HCT116 (cell line): Measurements from ENCODE around the gene SLC6A11. TPM values are rescaled to one million over a fixed set of nuclear protein-coding genes. Genes with fewer than 3 reads are reported as not detected.

ENCODE experiments used
- ATAC-seq: fragments of 200-7000 bp; cut with Tn5 transposase; 2 replicates; pipeline ENCODE4 v1.9.1; 2020; ENCODE audit warnings: mild to moderate bottlenecking, moderate library complexity
- BruUV-seq: library from RNA; stranded (reverse); fragments of 400-500 nt; replicated peaks from 2 replicates; lab custom pipeline; 2021; lab: Mats Ljungman, UMichigan
- CTCF ChIA-PET: fragments of 300-600 bp; sonication (Branson Sonifier 250); formaldehyde crosslinking; loops from one replicate; lab custom pipeline; 2021; ENCODE audit warnings: antibody characterized with exemption; lab: Charles Lee
- POLR2A ChIA-PET: fragments of 300-600, 350-600 bp; sonication (Branson Sonifier 250); formaldehyde crosslinking; loops from one replicate; lab custom pipeline; 2021; ENCODE audit warnings: antibody characterized with exemption; lab: Charles Lee
- RAD21 ChIA-PET, 2 experiments: fragments of 300-600 bp; sonication (Branson Sonifier 250); formaldehyde crosslinking; loops; one replicate each; lab custom pipeline; 2023; ENCODE audit warnings: low total read pairs in 2 of 2; ENCODE audit not compliant: uncharacterized antibody in 2 of 2, unreplicated experiment in 2 of 2, low non-redundant PET in 1 of 2; lab: Charles Lee
- DNase-seq: peaks from one replicate; pipeline ENCODE4 v3.0.0-alpha.2; 2010; ENCODE audit warnings: low read depth, low spot score
- H2AFZ ChIP-seq: fragments of 200-600 bp; shearing (Covaris generic), sonication (generic); 2 replicates; pipeline ENCODE4 v1.6.1; 2017; ENCODE audit warnings: low read depth, mixed run types, mixed read lengths, antibody characterized with exemption, low read length; ENCODE audit not compliant: poor library complexity, severe bottlenecking
- H3K27ac ChIP-seq: 2 replicates; pipeline ENCODE4 v1.5.1; 2012; ENCODE audit warnings: low read depth, low read length
- H3K27me3 ChIP-seq: fragments of 200-600 bp; sonication (generic); 2 replicates; pipeline ENCODE4 v1.6.1; 2016; ENCODE audit warnings: mixed run types, low read length, mixed read lengths; ENCODE audit not compliant: insufficient read depth
- H3K36me3 ChIP-seq, 2 experiments: fragments of 200-500 bp in 1 of 2; fragments of 200-600 bp in 1 of 2; sonication (Bioruptor generic) in 1 of 2; sonication (generic) in 1 of 2; 2 replicates each; pipeline versions ENCODE4 v1.5.1 to v1.6.1; 2014 to 2016; ENCODE audit warnings: low read length in 2 of 2, inconsistent platforms in 1 of 2, mixed read lengths in 1 of 2, mixed run types in 1 of 2; ENCODE audit not compliant: insufficient read depth in 2 of 2, control insufficient read depth in 1 of 2
- H3K4me1 ChIP-seq, 2 experiments: fragments of 200-600 bp in 1 of 2; sonication (generic) in 1 of 2; 2 replicates each; pipeline versions ENCODE4 v1.5.1 to v1.6.1; 2012 to 2017; ENCODE audit warnings: low read length in 2 of 2, inconsistent platforms in 1 of 2, mild to moderate bottlenecking in 1 of 2, mixed read lengths in 1 of 2, mixed run types in 1 of 2, moderate library complexity in 1 of 2; ENCODE audit not compliant: insufficient read depth in 2 of 2, control insufficient read depth in 1 of 2
- H3K4me2 ChIP-seq: fragments of 200-600 bp; sonication (generic); 2 replicates; pipeline ENCODE4 v1.6.1; 2017; ENCODE audit warnings: mixed run types, low read length, mixed read lengths
- H3K4me3 ChIP-seq, 2 experiments: fragments of 200-600 bp in 1 of 2; sonication (generic) in 1 of 2; replicated peaks in 1 of 2; 2 replicates each; pipeline ENCODE4 v1.5.1; 2011 to 2016; ENCODE audit warnings: low read length in 2 of 2, control low read depth in 1 of 2, low read depth in 1 of 2, mild to moderate bottlenecking in 1 of 2, mixed read lengths in 1 of 2, mixed run types in 1 of 2
- H3K79me2 ChIP-seq: fragments of 200-600 bp; sonication (generic); 2 replicates; pipeline ENCODE4 v1.6.1; 2017; ENCODE audit warnings: mild to moderate bottlenecking, mixed run types, low read length, moderate library complexity, mixed read lengths; ENCODE audit not compliant: insufficient read depth
- H3K9ac ChIP-seq: fragments of 200-600 bp; sonication (generic); 2 replicates; pipeline ENCODE4 v1.6.1; 2016; ENCODE audit warnings: low read length, mixed read lengths
- H3K9me2 ChIP-seq: fragments of 200-600 bp; sonication (generic), shearing (Covaris generic); 2 replicates; pipeline ENCODE4 v1.6.1; 2017; ENCODE audit warnings: mixed run types, mild to moderate bottlenecking, moderate library complexity; ENCODE audit not compliant: insufficient read depth
- H3K9me3 ChIP-seq, 2 experiments: fragments of 200-500 bp in 1 of 2; fragments of 200-600 bp in 1 of 2; sonication (Bioruptor generic) in 1 of 2; sonication (generic) in 1 of 2; 2 replicates each; pipeline ENCODE4 v1.6.1; 2014 to 2017; ENCODE audit warnings: low read length in 2 of 2, mixed read lengths in 2 of 2, inconsistent platforms in 1 of 2, low read depth in 1 of 2, mild to moderate bottlenecking in 1 of 2, mixed run types in 1 of 2, moderate library complexity in 1 of 2; ENCODE audit not compliant: control insufficient read depth in 1 of 2, insufficient read depth in 1 of 2
- H4K20me1 ChIP-seq: fragments of 200-600 bp; sonication (generic), shearing (Covaris generic); 2 replicates; pipeline ENCODE4 v1.6.1; 2017; ENCODE audit warnings: mixed run types, mild to moderate bottlenecking, moderate library complexity; ENCODE audit not compliant: insufficient read depth
- CEBPB ChIP-seq: IDR thresholded peaks from 2 replicates; pipeline ENCODE4 v1.6.1; 2012; ENCODE audit warnings: low read depth
- MAX ChIP-seq: IDR thresholded peaks from 2 replicates; pipeline ENCODE4 v1.6.1; 2012
- ZFX ChIP-seq: fragments of 450-650 bp; IDR thresholded peaks from 2 replicates; pipeline ENCODE4 v1.6.1; 2017
- intact Hi-C: fragments of 100-400 bp; cut with micrococcal nuclease; formaldehyde crosslinking; loops from 2 replicates; pipeline ENCODE4 v1.10.0; 2022
- total RNA-seq: library from RNA; stranded (reverse); gene quantifications from one replicate; pipeline ENCODE4 v1.2.1, GENCODE V29; 2021; ENCODE audit not compliant: unreplicated experiment
- TF ChIP-seq, protein P1 (sequence below): IDR thresholded peaks from 2 replicates; pipeline ENCODE4 v1.6.1; 2012; ENCODE audit warnings: low read depth

Gene SLC6A11
- total RNA-seq, 1 experiment from 2014 or later = not detected

GRCh38 chr3:10949197-10949596 lies 133.2 kb downstream of the SLC6A11 start:
- CTCF ChIA-PET = interaction anchor here (1.3 kb wide), 1 partner anchor 111 kb away, joined by 6 read pairs; no protein-coding TSS in a partner anchor

More at GRCh38 chr3:10949197-10949596, 133.2 kb downstream of the SLC6A11 start:
- Histone ChIP-seq H3K36me3 (no peaks in the 10 kb centered on the region), H3K4me1 (peaks cover 0 to 5% of the 10 kb centered on the region in 2 experiments; a peak in 1 of 4 replicates), H3K79me2 (no peaks in the 10 kb centered on the region), H3K4me3 (no peak overlapping the region), H2AFZ (no peak overlapping the region), H3K9ac (no peak overlapping the region), H3K9me2 (no peaks in the 10 kb centered on the region), H3K27ac (no peak overlapping the region), H3K4me2 (no peak overlapping the region), H3K9me3 (no peaks in the 10 kb centered on the region), H4K20me1 (no peaks in the 10 kb centered on the region), H3K27me3 (no peaks in the 10 kb centered on the region; the same call in 1 of the 2 replicates)
- ChIA-PET RAD21 (no interaction called here), POLR2A (no interaction called here)
- ATAC-seq (no peak), DNase-seq (no peak)
- TF ChIP-seq CEBPB = no peak
- TF ChIP-seq, protein P1, sequence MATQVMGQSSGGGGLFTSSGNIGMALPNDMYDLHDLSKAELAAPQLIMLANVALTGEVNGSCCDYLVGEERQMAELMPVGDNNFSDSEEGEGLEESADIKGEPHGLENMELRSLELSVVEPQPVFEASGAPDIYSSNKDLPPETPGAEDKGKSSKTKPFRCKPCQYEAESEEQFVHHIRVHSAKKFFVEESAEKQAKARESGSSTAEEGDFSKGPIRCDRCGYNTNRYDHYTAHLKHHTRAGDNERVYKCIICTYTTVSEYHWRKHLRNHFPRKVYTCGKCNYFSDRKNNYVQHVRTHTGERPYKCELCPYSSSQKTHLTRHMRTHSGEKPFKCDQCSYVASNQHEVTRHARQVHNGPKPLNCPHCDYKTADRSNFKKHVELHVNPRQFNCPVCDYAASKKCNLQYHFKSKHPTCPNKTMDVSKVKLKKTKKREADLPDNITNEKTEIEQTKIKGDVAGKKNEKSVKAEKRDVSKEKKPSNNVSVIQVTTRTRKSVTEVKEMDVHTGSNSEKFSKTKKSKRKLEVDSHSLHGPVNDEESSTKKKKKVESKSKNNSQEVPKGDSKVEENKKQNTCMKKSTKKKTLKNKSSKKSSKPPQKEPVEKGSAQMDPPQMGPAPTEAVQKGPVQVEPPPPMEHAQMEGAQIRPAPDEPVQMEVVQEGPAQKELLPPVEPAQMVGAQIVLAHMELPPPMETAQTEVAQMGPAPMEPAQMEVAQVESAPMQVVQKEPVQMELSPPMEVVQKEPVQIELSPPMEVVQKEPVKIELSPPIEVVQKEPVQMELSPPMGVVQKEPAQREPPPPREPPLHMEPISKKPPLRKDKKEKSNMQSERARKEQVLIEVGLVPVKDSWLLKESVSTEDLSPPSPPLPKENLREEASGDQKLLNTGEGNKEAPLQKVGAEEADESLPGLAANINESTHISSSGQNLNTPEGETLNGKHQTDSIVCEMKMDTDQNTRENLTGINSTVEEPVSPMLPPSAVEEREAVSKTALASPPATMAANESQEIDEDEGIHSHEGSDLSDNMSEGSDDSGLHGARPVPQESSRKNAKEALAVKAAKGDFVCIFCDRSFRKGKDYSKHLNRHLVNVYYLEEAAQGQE = no peak
- no peak for TF ChIP-seq ZFX
- no peak for TF ChIP-seq MAX
- no TSS peak for BruUV-seq
- intact Hi-C loops = loop anchor here (10.0 kb wide), 1 partner anchor 256 kb away; no protein-coding TSS in a partner anchor
